ENCODE measurements around the gene MPP7.

MPP7 gene

DNA sequence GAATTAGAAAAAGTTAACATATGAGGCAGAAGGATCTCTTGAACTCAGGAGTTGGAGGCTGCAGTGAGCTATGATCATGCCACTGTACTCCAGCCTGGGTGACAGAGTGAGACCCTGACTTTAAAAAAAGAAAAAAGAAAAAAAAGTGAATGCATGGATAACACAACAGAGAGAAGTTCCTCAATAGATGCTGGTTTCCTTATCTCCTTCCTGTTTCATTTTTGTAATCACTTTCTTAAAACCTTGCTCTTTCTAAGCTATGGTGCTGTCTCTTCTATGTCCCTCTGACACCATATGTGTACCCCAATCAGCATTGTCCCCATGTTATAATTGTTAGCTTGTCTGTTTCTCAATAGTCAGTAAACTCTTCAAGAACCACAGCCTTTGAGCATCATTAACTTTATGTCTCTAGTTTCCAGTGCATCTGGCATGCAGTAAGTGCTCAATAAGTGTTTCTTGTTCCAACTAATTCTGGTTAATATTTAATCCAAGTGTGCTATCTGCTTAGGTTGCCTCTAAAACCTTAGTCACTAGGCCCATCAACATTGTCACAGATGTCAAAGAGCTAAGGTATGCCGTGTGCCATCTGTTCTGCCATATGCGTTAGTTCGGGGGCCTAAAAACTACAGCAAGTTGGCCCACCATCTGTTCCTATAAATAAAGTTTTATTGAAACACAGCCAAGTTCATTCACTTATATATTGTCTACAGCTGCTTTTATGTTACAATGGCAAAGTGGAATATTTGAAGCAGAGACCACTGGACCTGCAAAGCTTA, 36.2 kb downstream of the MPP7 start:
- DNase-seq, result no peak

GRCh38 chr10:28263136-28263857, 39.6 kb downstream of the MPP7 start:
- DNase-seq, result no peak

- no peak for DNase-seq
Measured at GRCh38 chr10:28256776-28257175, 46.1 kb downstream of the MPP7 start.

DNA sequence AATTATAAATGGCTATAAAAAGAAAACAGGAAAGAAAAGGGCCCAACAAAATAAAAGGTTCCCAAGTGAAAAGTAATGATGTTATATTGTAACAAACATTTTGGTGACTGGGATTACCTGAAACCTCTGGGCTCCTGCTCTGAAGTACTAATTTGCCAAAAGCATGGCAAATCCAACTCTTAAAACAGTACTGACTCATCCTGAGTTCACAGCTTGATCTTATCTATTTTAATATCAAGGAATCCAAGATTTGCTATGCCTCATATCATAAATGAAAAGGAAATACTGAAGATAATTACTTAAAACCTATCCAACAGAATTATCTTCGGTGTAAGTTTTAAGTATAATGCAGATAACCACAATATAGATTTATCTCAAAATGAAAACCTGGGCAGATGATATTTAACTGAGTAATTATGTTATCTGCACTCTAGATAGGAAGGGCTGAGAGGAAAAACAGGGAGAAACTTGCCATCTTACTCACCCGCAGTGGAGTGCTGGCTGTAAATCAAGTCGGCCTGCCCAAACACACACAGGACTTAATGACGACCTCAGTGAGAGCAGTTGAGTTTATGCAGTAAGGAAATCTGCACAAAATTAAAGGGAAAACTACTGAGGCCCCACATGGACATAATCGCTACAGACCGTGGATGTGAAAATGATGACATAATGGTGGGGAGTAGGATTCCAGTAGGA, 48.4 kb downstream of the MPP7 start:
- DNase-seq, result no peak

GRCh38 chr10:28253169-28253785, 49.6 kb downstream of the MPP7 start:
- no peak for DNase-seq

All from stimulated activated naive CD4-positive, alpha-beta T cell (primary cell).